Nucleus accumbens (tissue), 56 donors: Measurements from ENCODE around the gene ERFL.

Source experiments
- DNase-seq, 56 donors: peaks; one replicate each; lab custom pipeline; 2025; lab: John Stamatoyannopoulos, UW

ERFL gene

GRCh38 chr19:41868120-41868988, 59.9 kb downstream of the ERFL start:
- no peak for DNase-seq

- no peak for DNase-seq
Observed at GRCh38 chr19:41866284-41866683, 62.0 kb downstream of the ERFL start.

DNA sequence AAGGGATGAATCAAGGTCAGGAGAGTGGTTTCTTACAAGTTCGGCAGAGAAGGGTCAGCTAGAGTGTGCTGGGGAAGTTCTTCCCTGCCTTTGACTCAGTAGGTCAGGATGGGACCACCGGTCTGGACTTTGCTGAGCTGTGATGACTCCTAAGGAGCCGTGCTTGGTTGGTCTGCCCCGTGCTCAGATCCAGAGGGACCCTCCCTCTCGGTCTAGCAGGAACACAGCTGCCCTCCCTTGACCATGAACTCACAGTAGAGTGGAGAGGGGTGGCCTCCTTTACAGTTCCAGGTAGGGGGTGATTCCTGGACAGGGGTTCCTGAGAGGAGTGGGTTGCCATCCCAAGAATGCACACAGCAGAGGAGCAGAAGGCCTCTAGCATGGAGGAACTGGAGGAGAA, 63.9 kb downstream of the ERFL start:
- DNase-seq: no peak

GRCh38 chr19:41863209-41863931, 64.9 kb downstream of the ERFL start:
- DNase-seq: no peak

GRCh38 chr19:41862445-41862986, 65.7 kb downstream of the ERFL start:
- no peak for DNase-seq

DNA sequence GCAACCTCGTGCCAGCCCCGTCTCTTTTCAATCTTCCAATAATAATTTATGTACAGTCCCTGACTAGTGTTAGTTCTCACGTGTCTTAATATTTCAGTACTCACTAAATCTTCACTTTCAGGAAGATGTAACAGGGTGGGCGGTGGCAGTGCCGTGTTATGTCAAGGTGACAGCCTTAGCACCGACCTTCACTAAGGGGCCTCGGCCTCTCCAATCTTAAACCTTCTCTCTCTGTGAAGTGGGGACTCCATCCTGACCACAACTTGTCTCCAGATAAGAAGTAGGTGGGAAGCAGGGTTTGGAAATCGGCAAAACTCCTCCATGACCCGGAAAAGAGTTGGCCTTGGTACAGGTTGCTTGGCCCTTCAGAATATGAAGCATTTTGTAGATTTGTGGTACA, 66.4 kb downstream of the ERFL start:
- DNase-seq: no peak

- no peak for DNase-seq
Observed at GRCh38 chr19:41861116-41861768, 67.0 kb downstream of the ERFL start.

- DNase-seq: peak in 5 of 56 donors; percentile 7 to 54 (median 38)
Observed at GRCh38 chr19:41860419-41861115, 67.7 kb downstream of the ERFL start.

DNA sequence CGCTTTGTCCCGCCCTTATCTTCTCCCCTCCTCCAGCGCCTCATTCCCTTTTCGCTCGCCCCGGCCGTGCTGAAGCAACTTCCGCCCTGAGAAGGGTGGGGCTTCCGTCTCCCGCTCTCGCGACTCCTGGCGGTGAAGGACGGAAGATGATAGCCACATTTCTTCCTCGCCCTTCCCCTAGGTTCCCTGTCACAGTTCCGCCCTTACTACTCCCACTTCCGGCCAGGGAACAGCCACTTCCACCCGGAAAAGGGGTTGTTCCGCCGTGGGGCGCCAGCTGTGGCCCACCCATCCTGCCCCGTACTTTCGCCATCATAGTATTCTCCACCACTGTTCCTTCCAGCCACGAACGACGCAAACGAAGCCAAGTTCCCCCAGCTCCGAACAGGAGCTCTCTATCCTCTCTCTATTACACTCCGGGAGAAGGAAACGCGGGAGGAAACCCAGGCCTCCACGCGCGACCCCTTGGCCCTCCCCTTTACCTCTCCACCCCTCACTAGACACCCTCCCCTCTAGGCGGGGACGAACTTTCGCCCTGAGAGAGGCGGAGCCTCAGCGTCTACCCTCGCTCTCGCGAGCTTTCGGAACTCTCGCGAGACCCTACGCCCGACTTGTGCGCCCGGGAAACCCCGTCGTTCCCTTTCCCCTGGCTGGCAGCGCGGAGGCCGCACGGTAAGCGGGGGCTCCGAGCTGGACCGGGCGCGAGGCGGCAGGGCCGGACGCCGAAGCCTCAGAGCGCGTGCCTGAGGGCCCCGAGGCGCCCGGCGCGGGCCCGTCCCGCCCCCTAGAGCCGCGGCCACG, 68.4 kb downstream of the ERFL start, which contains the start of gene RPS19:
TSS of gene RPS19 (plus strand) at position 638 of the 801 bp plus-strand sequence. CDS start 520 bp downstream, outside the sequence.
- DNase-seq: peak; percentile 90 to 100 (median 98)

DNA sequence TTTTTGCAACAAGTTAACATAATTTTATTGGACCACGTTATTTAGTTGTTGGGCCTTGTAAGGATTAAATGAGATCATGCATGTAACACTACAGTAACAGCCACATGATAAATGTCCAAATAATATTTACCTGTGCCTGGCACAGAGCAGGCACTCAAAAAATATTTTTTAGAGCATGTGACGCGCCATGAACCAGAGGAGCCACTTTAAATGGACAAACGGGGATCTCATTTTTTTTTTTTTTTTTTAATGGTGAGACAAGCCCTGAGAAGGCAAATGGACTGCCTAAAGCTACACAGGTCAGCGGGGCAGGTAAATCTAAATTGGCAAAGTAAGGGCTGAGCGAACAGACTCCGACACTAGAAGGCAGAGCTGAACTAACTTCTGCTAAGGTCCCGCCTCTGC, 69.0 kb downstream of the ERFL start:
- no peak for DNase-seq
